Measurements from ENCODE around the gene CCIN. TPM values are rescaled to one million over a fixed set of nuclear protein-coding genes. Genes with fewer than 3 reads are reported as not detected.
"Not testable (repeated sequence)": the region's sequence is repeated elsewhere in the genome, so short reads cannot be mapped to it uniquely, and the experiment has no call there.

The CCIN gene
- total and polyA plus RNA-seq, 12 donors, result 0.12 to 0.15 TPM; not detected in 10

- WGBS, 2 donors, result 65 to 74% methylated on average over 8 of the region's 8 CpGs
- Histone ChIP-seq H3K27ac (peak overlapping the region in 1 of 10 donors; percentile 72), H3K4me3 (no peak overlapping the region), H3K27me3 (no peaks in the 10 kb centered on the region), H3K4me1 (peaks cover 0 to 37% (median 0%) of the 10 kb centered on the region in 9 donors), H3K9me3 (no peaks in the 10 kb centered on the region), H3K36me3 (peaks cover 0 to 14% (median 0%) of the 10 kb centered on the region in 9 donors)
- no peak for DNase-seq
- TF ChIP-seq, protein P1, sequence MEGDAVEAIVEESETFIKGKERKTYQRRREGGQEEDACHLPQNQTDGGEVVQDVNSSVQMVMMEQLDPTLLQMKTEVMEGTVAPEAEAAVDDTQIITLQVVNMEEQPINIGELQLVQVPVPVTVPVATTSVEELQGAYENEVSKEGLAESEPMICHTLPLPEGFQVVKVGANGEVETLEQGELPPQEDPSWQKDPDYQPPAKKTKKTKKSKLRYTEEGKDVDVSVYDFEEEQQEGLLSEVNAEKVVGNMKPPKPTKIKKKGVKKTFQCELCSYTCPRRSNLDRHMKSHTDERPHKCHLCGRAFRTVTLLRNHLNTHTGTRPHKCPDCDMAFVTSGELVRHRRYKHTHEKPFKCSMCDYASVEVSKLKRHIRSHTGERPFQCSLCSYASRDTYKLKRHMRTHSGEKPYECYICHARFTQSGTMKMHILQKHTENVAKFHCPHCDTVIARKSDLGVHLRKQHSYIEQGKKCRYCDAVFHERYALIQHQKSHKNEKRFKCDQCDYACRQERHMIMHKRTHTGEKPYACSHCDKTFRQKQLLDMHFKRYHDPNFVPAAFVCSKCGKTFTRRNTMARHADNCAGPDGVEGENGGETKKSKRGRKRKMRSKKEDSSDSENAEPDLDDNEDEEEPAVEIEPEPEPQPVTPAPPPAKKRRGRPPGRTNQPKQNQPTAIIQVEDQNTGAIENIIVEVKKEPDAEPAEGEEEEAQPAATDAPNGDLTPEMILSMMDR (IDR thresholded peaks at IDR 0.05), result no peak
- intact Hi-C loops (cut with DNase I), result no loop called here
- no peak for ATAC-seq
Observed at GRCh38 chr9:36128349-36128748, 40.8 kb upstream of the CCIN start.

DNA sequence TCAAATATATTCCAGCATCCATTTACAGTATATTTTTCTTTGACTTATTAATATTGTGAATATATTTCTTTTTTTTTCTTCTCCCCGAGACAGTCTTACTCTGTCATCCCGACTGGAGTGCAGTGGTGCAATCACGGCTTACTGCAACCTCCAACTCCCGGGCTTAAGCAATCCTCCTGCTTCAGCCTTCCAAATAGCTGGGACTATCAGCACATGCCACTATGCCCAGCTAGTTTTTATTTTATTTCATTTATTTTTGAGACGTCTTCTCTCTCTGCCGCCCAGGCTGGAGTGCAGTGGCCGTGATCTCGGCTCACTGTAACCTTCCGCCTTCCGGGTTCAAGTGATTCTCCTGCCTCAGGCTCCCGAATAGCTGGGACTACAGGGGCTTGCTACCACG lies 40.0 kb upstream of the CCIN start:
- intact Hi-C loops (cut with DNase I), result no loop called here
- WGBS, 2 donors, result 91 to 92% methylated on average over 12 of the region's 12 CpGs

DNA sequence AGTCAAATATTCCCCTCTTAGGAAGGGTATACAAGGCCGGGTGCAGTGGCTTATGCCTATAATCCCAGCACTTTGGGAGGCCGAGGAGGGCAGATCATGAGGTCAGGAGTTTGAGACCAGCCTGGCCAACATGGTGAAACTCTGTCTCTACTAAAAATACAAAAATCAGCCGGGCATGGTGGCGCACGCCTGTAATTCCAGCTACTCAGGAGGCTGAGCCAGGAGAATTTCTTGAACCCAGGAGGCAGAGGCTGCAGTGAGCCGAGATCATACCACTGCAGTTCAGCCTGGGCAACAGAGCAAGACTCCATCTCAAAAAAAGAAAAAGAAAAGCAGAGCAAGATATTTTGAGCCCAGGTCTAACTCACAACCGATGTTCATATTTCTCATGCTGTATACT lies 37.5 kb upstream of the CCIN start:
- ATAC-seq; H3K9me3 ChIP-seq; H3K36me3 ChIP-seq; intact Hi-C loops (cut with DNase I); DNase-seq; H3K27ac ChIP-seq; H3K4me3 ChIP-seq: not testable (repeated sequence)
- Histone ChIP-seq H3K27me3 (peaks cover 0 to 13% (median 0%) of the 10 kb centered on the region in 7 donors), H3K4me1 (peaks cover 0 to 41% (median 7%) of the 10 kb centered on the region in 9 donors)
- WGBS, 2 donors, result 95 to 97% methylated on average over 7 of the region's 7 CpGs

More for the DNA sequence above, 40.0 kb upstream of the CCIN start:
- no peak for DNase-seq
- Histone ChIP-seq H3K4me1 (peaks cover 0 to 37% (median 0%) of the 10 kb centered on the region in 9 donors), H3K4me3 (no peak overlapping the region), H3K27me3 (no peaks in the 10 kb centered on the region), H3K36me3 (peaks cover 0 to 11% (median 0%) of the 10 kb centered on the region in 9 donors), H3K9me3 (no peaks in the 10 kb centered on the region), H3K27ac (peak overlapping the region in 1 of 10 donors; percentile 72)
- no peak for ATAC-seq
- TF ChIP-seq, protein P1 (IDR thresholded peaks at IDR 0.05), result no peak

- ATAC-seq (no peak), DNase-seq (no peak)
- H3K36me3 ChIP-seq, result no peaks in the 10 kb centered on the region
- intact Hi-C loops (cut with DNase I), result no loop called here
- peaks cover 0 to 39% (median 10%) of the 10 kb centered on the region in 9 donors for H3K4me1 ChIP-seq
- no peak overlapping the region for H3K27ac ChIP-seq
- 60 to 65% methylated on average over 3 of the region's 3 CpGs for WGBS, 2 donors
- TF ChIP-seq, protein P1 (IDR thresholded peaks at IDR 0.05), result no peak
- H3K9me3 ChIP-seq, result no peaks in the 10 kb centered on the region
- H3K27me3 ChIP-seq, result peaks cover 0 to 13% (median 0%) of the 10 kb centered on the region in 7 donors
- H3K4me3 ChIP-seq, result no peak overlapping the region
Observed at GRCh38 chr9:36132086-36132485, 37.1 kb upstream of the CCIN start.

DNA sequence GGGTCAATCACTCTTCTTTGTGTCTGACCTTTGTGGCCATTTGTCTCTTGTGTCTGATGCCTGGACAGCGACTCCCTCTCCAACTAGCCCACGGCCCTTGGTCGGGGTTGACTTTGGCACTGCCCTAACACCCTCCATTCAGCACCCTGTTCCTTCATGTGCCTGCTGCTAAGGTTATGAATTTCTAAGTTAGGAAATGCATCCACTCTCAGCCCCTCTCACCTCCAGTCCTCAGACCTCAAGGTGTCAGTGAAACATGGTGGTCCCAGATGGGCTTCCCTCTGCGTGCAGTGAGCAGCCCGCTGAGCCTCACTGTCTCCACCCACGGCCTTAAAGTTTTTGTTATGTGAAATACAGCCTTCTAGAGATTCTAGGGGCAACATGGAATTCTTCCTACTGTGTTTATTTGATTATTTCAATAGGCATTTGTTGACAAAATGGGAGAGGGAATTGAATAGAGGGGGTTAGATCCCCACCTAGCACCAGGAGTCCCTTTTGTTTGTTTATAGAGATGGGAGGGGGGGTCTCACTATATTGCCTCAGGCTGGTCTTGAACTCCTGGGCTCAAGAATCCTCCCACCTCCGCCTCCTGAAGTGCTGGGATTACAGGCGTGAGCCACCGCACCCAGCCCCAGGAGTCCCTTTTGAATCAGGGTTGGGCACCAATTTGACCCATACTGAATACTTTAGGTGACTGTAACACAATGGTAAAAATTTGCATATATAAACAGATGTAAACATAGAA lies 34.3 kb upstream of the CCIN start:
- Histone ChIP-seq H3K27me3 (peaks cover 0 to 13% (median 0%) of the 10 kb centered on the region in 7 donors), H3K27ac (no peak overlapping the region), H3K9me3 (no peaks in the 10 kb centered on the region), H3K4me1 (peaks cover 0 to 39% (median 16%) of the 10 kb centered on the region in 9 donors), H3K36me3 (no peaks in the 10 kb centered on the region), H3K4me3 (no peak overlapping the region)
- intact Hi-C loops (cut with DNase I), result no loop called here
- TF ChIP-seq, protein P1 (IDR thresholded peaks at IDR 0.05), result no peak
- ATAC-seq, result no peak
- 89 to 90% methylated on average over 9 of the region's 9 CpGs for WGBS, 2 donors
- DNase-seq, result no peak

Measured in heart right ventricle (tissue), 16 donors.